ENCODE results near the gene CHD6.

Gene CHD6

GRCh38 chr20:41559658-41560057, 58.5 kb downstream of the CHD6 start:
- no peak overlapping the region for H3K4me3 ChIP-seq (ENCODE audit: low read depth, low read length)
- H3K36me3 ChIP-seq (replicated peaks), result no peaks in the 10 kb centered on the region
- TF ChIP-seq CTCF (IDR thresholded peaks at IDR 0.05; ENCODE audit: low read depth, low read length, missing control alignments), result no peak
- H3K27me3 ChIP-seq (replicated peaks), result no peaks in the 10 kb centered on the region
- in situ Hi-C loops (cut with HindIII; ENCODE audit: low pct_ligation_motif_present, low sequenced_read_pairs), result no loop called here
- no peak for DNase-seq
- H3K27ac ChIP-seq, result no peak overlapping the region

GRCh38 chr20:41553142-41553879, 64.9 kb downstream of the CHD6 start:
- Histone ChIP-seq H3K27me3 (replicated peaks) (no peaks in the 10 kb centered on the region), H3K27ac (no peak overlapping the region), H3K36me3 (replicated peaks) (no peaks in the 10 kb centered on the region), H3K4me3 (ENCODE audit: low read depth, low read length) (no peak overlapping the region)
- no peak for TF ChIP-seq CTCF (IDR thresholded peaks at IDR 0.05; ENCODE audit: low read depth, low read length, missing control alignments)
- no peak for DNase-seq
- in situ Hi-C loops (cut with HindIII; ENCODE audit: low pct_ligation_motif_present, low sequenced_read_pairs), result no loop called here

- DNase-seq, result no peak
- H3K27me3 ChIP-seq (replicated peaks), result no peaks in the 10 kb centered on the region
- no peaks in the 10 kb centered on the region for H3K36me3 ChIP-seq (replicated peaks)
- H3K4me3 ChIP-seq (ENCODE audit: low read depth, low read length), result no peak overlapping the region
- TF ChIP-seq CTCF (IDR thresholded peaks at IDR 0.05; ENCODE audit: low read depth, low read length, missing control alignments), result no peak
- in situ Hi-C loops (cut with HindIII; ENCODE audit: low pct_ligation_motif_present, low sequenced_read_pairs), result no loop called here
- no peak overlapping the region for H3K27ac ChIP-seq
Measured at GRCh38 chr20:41552295-41553068, 65.7 kb downstream of the CHD6 start.

GRCh38 chr20:41551011-41551705, 67.0 kb downstream of the CHD6 start:
- Histone ChIP-seq H3K27ac (no peak overlapping the region), H3K27me3 (replicated peaks) (no peaks in the 10 kb centered on the region), H3K4me3 (ENCODE audit: low read depth, low read length) (no peak overlapping the region), H3K36me3 (replicated peaks) (no peaks in the 10 kb centered on the region)
- in situ Hi-C loops (cut with HindIII; ENCODE audit: low pct_ligation_motif_present, low sequenced_read_pairs), result no loop called here
- no peak for DNase-seq
- TF ChIP-seq CTCF (IDR thresholded peaks at IDR 0.05; ENCODE audit: low read depth, low read length, missing control alignments), result no peak

GRCh38 chr20:41547221-41547620, 71.0 kb downstream of the CHD6 start:
- Histone ChIP-seq H3K27ac (no peak overlapping the region), H3K36me3 (replicated peaks) (no peaks in the 10 kb centered on the region), H3K4me3 (ENCODE audit: low read depth, low read length) (no peak overlapping the region), H3K27me3 (replicated peaks) (no peaks in the 10 kb centered on the region)
- no peak for DNase-seq
- no peak for TF ChIP-seq CTCF (IDR thresholded peaks at IDR 0.05; ENCODE audit: low read depth, low read length, missing control alignments)
- in situ Hi-C loops (cut with HindIII; ENCODE audit: low pct_ligation_motif_present, low sequenced_read_pairs), result no loop called here
